Brain microvascular endothelial cell (primary cell): ENCODE results near the gene ARHGAP45.

Experiments used
- DNase-seq: peaks from one replicate; pipeline ENCODE4 v3.0.0-alpha.2; 2020
- H3K27ac ChIP-seq: fragments of 250-450 bp; sonication (Bioruptor Pico); 2 replicates; pipeline ENCODE4 v1.5.1; 2020; ENCODE audit warnings: mild to moderate bottlenecking, moderate library complexity
- H3K27me3 ChIP-seq: fragments of 250-450 bp; sonication (Bioruptor Pico); replicated peaks from 2 replicates; pipeline ENCODE4 v1.5.1; 2020; ENCODE audit warnings: mild to moderate bottlenecking
- H3K36me3 ChIP-seq: fragments of 250-450 bp; sonication (Bioruptor Pico); replicated peaks from 2 replicates; pipeline ENCODE4 v1.5.1; 2020; ENCODE audit warnings: mild to moderate bottlenecking
- H3K4me3 ChIP-seq: 2 replicates; pipeline ENCODE4 v1.5.1; 2011; ENCODE audit warnings: low read depth, mild to moderate bottlenecking, control low read depth, low read length, moderate library complexity
- in situ Hi-C: cut with HindIII; loops from 2 replicates; pipeline ENCODE4 v1.10.0; 2017; ENCODE audit warnings: low sequenced_read_pairs, low pct_ligation_motif_present
- TF ChIP-seq, protein P1 (sequence below): IDR thresholded peaks from 2 replicates; pipeline ENCODE4 v1.5.1; 2011; ENCODE audit warnings: low read depth, mild to moderate bottlenecking, moderate library complexity, low read length, control low read depth, inconsistent platforms; ENCODE audit errors: missing control alignments

Gene ARHGAP45

DNA sequence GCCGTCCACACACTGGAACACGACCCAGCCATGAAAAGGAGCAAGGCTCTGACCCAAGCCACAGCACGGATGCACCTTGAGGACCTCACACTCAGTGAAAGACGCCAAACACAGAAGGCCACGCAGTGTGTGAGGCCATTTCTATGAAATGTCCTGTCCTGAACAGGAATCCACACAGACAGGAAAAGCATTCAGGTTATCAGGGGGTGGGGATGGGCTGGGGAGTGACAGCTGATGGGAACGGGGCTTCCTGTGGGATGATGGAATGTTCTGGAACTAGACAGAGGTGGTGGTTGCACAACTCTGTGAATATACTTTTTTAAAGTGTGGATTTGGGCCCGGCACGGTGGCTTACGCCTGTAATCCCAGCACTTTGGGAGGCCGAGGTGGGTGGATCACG lies 67.5 kb downstream of the ARHGAP45 start:
- Histone ChIP-seq H3K27ac (no peak overlapping the region), H3K4me3 (no peak overlapping the region), H3K36me3 (no peaks in the 10 kb centered on the region), H3K27me3 (no peaks in the 10 kb centered on the region)
- in situ Hi-C loops = no loop called here
- TF ChIP-seq, protein P1, sequence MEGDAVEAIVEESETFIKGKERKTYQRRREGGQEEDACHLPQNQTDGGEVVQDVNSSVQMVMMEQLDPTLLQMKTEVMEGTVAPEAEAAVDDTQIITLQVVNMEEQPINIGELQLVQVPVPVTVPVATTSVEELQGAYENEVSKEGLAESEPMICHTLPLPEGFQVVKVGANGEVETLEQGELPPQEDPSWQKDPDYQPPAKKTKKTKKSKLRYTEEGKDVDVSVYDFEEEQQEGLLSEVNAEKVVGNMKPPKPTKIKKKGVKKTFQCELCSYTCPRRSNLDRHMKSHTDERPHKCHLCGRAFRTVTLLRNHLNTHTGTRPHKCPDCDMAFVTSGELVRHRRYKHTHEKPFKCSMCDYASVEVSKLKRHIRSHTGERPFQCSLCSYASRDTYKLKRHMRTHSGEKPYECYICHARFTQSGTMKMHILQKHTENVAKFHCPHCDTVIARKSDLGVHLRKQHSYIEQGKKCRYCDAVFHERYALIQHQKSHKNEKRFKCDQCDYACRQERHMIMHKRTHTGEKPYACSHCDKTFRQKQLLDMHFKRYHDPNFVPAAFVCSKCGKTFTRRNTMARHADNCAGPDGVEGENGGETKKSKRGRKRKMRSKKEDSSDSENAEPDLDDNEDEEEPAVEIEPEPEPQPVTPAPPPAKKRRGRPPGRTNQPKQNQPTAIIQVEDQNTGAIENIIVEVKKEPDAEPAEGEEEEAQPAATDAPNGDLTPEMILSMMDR = no peak
- no peak for DNase-seq

DNA sequence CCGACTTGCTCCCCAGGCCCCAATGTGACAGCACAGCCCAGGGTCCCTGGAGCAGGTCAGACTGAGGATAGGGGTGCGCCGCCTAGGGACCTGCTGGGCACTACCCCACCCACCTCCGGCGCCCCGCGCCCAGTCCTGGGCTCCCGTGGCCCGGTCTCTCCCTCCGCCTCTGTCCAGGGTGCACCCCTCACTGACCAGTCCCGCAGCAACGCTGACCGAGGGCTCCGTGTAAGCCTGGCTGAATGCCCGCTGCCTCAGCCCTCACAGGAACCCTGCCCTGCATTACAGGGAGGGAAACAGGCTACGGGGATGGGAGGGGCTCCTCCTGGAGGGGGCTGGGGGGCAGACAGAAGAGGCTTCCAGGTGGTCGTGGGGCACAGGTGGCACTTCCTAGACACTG lies 68.5 kb downstream of the ARHGAP45 start:
- TF ChIP-seq, protein P1 = no peak
- Histone ChIP-seq H3K27me3 (no peaks in the 10 kb centered on the region), H3K36me3 (no peaks in the 10 kb centered on the region), H3K4me3 (no peak overlapping the region), H3K27ac (no peak overlapping the region)
- no peak for DNase-seq
- in situ Hi-C loops = no loop called here

DNA sequence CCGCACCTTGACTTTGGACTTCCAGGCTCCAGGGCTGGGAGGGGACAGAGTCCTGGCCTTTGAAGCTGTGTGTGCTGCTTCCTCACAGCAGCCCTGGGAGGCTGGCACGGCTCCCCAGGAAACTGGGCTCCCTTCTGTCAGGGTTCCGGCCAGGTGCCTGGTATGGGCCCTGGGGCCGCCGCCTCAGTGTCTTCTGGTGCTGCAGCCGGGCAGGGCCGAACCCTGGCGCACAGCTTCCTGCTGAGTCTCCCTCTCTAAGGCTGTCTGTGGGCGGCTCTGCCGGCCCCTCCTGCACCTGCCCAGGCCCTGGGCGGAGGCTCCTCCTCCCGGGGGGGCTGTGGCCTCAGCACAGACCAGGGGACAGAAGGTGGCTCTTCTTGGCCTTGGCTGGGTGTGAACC lies 69.2 kb downstream of the ARHGAP45 start:
- H3K36me3 ChIP-seq = peaks cover 3% of the 10 kb centered on the region
- H3K27ac ChIP-seq = no peak overlapping the region
- no peak overlapping the region for H3K4me3 ChIP-seq
- no peaks in the 10 kb centered on the region for H3K27me3 ChIP-seq
- no peak for DNase-seq
- TF ChIP-seq, protein P1 = no peak
- in situ Hi-C loops = no loop called here
